ENCODE results near the gene TMEM179B.
"Not testable (repeated sequence)": the region's sequence is repeated elsewhere in the genome, so short reads cannot be mapped to it uniquely, and the experiment has no call there.

TMEM179B gene

GRCh38 chr11:62755086-62755615, 32.1 kb upstream of the TMEM179B start:
- no peak overlapping the region for H3K4me3 ChIP-seq (replicated peaks in 1 of 2; ENCODE audit: low read depth in 2 of 2, low read length in 2 of 2)
- no peak for DNase-seq (ENCODE audit: low read depth in 2 of 2)
- no peak for TF ChIP-seq CTCF (IDR thresholded peaks at IDR 0.05; ENCODE audit: low read depth, low read length)

DNA sequence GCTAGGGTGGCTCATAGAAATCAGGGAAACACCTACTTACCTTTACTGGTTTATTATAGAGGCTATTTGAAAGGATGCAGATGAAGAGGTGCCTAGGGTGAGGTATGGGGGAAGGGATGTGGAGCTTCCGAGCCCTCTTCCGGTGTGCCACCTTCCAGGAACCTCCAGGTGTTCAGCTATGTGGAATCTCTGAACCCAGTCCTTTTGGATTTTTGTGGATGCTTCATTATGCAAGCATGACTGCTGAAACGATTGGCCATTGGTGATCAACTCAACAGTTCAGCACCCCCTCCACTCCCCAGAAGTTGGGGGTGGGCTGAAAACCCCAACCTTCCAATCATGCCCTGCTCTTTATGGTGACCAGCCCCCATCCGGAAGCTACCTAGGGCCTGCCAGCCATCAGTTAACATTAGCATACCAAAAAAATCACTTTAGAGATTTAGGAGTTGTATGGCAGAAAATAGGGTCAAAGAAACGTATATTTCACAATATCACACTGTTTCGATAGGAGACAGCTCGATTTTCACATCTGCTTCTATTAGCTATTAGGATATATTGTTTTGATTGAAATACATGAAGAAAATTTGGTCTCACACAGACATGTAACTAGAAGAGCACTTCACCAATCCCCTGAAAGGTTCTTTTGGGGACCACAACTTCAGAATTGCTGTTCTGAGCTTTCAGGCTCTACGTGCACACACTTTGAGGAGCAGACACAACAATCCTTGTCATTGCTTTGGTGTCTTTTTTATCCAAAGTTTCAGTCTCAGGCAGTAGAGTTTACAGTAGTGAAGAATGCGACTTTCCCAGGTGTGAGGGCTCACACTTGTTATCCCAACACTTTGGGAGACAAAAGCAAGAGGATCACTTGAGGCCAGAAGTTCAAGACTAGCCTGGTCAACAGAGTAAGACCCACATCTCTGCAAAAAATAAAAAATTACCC, 29.1 kb upstream of the TMEM179B start:
- no peak overlapping the region for H3K4me3 ChIP-seq (replicated peaks in 1 of 2; ENCODE audit: low read depth in 2 of 2, low read length in 2 of 2)
- DNase-seq (ENCODE audit: low read depth in 2 of 2), result no peak
- TF ChIP-seq CTCF (IDR thresholded peaks at IDR 0.05; ENCODE audit: low read depth, low read length), result no peak

GRCh38 chr11:62760867-62761227, 26.4 kb upstream of the TMEM179B start:
- not testable (repeated sequence) for DNase-seq (ENCODE audit: low read depth in 2 of 2); H3K4me3 ChIP-seq (replicated peaks in 1 of 2; ENCODE audit: low read depth in 2 of 2, low read length in 2 of 2)

- DNase-seq (ENCODE audit: low read depth in 2 of 2), result no peak
- no peak for TF ChIP-seq CTCF (IDR thresholded peaks at IDR 0.05; ENCODE audit: low read depth, low read length)
- H3K4me3 ChIP-seq (replicated peaks in 1 of 2; ENCODE audit: low read depth in 2 of 2, low read length in 2 of 2), result peak overlapping the region; percentile 65 to 76
Measured at GRCh38 chr11:62770778-62771143, 16.4 kb upstream of the TMEM179B start.

- H3K4me3 ChIP-seq (replicated peaks in 1 of 2; ENCODE audit: low read depth in 2 of 2, low read length in 2 of 2), result peak within 1 kb of the TSS; percentile 65 to 76
- TF ChIP-seq CTCF (IDR thresholded peaks at IDR 0.05; ENCODE audit: low read depth, low read length), result no peak
- DNase-seq (ENCODE audit: low read depth in 2 of 2), result peak; percentile 98
Measured at GRCh38 chr11:62771144-62772021, 15.8 kb upstream of the TMEM179B start, which contains the start of gene TAF6L. Gene TAF6L (plus strand): TSS chr11:62771396. CDS start chr11:62775784, 4,388 bp downstream.

GRCh38 chr11:62774407-62774806, 12.8 kb upstream of the TMEM179B start:
- H3K4me3 ChIP-seq (replicated peaks in 1 of 2; ENCODE audit: low read depth in 2 of 2, low read length in 2 of 2), result no peak overlapping the region
- TF ChIP-seq CTCF (IDR thresholded peaks at IDR 0.05; ENCODE audit: low read depth, low read length), result no peak
- no peak for DNase-seq (ENCODE audit: low read depth in 2 of 2)

- no peak for DNase-seq (ENCODE audit: low read depth in 2 of 2)
- H3K4me3 ChIP-seq (replicated peaks in 1 of 2; ENCODE audit: low read depth in 2 of 2, low read length in 2 of 2), result no peak overlapping the region
- no peak for TF ChIP-seq CTCF (IDR thresholded peaks at IDR 0.05; ENCODE audit: low read depth, low read length)
Measured at GRCh38 chr11:62775646-62776045, 11.6 kb upstream of the TMEM179B start.

Data from cardiac fibroblast (primary cell).